Vagina (tissue), 2 donors: Measurements from ENCODE around the gene CDK2AP2.

Experiments used
- POLR2A ChIP-seq, 2 donors: fragments of 450-650 bp; IDR thresholded peaks; one replicate each; pipeline ENCODE4 v1.6.1; 2017; ENCODE audit warnings: antibody characterized with exemption in 2 of 2, mild to moderate bottlenecking in 2 of 2, moderate library complexity in 2 of 2
- TF ChIP-seq, protein P1 (sequence below), 3 experiments: fragments of 450-650 bp in 2 of 3; fragments of 200-600 bp in 1 of 3; sonication (generic) in 1 of 3; IDR thresholded peaks; one replicate each; pipeline ENCODE4 v1.5.1; 2017 to 2019; ENCODE audit warnings: antibody characterized with exemption in 3 of 3, mild to moderate bottlenecking in 2 of 3, moderate library complexity in 2 of 3

GRCh38 chr11:67525275-67525976 lies 17.5 kb upstream of the CDK2AP2 start:
- no peak for TF ChIP-seq POLR2A (IDR thresholded peaks at IDR 0.05)
- TF ChIP-seq, protein P1, sequence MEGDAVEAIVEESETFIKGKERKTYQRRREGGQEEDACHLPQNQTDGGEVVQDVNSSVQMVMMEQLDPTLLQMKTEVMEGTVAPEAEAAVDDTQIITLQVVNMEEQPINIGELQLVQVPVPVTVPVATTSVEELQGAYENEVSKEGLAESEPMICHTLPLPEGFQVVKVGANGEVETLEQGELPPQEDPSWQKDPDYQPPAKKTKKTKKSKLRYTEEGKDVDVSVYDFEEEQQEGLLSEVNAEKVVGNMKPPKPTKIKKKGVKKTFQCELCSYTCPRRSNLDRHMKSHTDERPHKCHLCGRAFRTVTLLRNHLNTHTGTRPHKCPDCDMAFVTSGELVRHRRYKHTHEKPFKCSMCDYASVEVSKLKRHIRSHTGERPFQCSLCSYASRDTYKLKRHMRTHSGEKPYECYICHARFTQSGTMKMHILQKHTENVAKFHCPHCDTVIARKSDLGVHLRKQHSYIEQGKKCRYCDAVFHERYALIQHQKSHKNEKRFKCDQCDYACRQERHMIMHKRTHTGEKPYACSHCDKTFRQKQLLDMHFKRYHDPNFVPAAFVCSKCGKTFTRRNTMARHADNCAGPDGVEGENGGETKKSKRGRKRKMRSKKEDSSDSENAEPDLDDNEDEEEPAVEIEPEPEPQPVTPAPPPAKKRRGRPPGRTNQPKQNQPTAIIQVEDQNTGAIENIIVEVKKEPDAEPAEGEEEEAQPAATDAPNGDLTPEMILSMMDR (IDR thresholded peaks at IDR 0.05) = no peak
